RPMI7951 (cell line): ENCODE measurements around the gene ISL2. TPM values are rescaled to one million over a fixed set of nuclear protein-coding genes. Genes with fewer than 3 reads are reported as not detected.

Source experiments
- DNase-seq: peaks from one replicate; pipeline ENCODE4 v3.0.0-alpha.2; 2012; ENCODE audit warnings: low read depth
- total RNA-seq: library from RNA; depleted of rRNA; stranded (reverse); fragments of >200 nt; shearing (Covaris generic); gene quantifications from 2 replicates; pipeline ENCODE4 v1.2.3, GENCODE V29; 2014

ISL2 gene
- total RNA-seq, 1 experiment from 2014 or later = 1.8 TPM

GRCh38 chr15:76327191-76328105 is 9.1 kb upstream of the ISL2 start:
- DNase-seq = peak; percentile 97

GRCh38 chr15:76328106-76328696 is 8.4 kb upstream of the ISL2 start:
- no peak for DNase-seq

GRCh38 chr15:76328958-76329357 is 7.6 kb upstream of the ISL2 start:
- peak; percentile 60 for DNase-seq

GRCh38 chr15:76330080-76330680 is 6.4 kb upstream of the ISL2 start:
- peak; percentile 73 for DNase-seq

GRCh38 chr15:76332796-76333195 is 3.8 kb upstream of the ISL2 start:
- no peak for DNase-seq

- no peak for DNase-seq
These were observed 3.3 kb upstream of the ISL2 start for GRCh38 chr15:76333309-76333708.

GRCh38 chr15:76333720-76334437 is 2.7 kb upstream of the ISL2 start:
- no peak for DNase-seq

- DNase-seq = no peak
These were observed 1.9 kb upstream of the ISL2 start for GRCh38 chr15:76334438-76335306.

GRCh38 chr15:76335307-76336253 is 993 bp upstream of the ISL2 start:
- peak; percentile 40 for DNase-seq

GRCh38 chr15:76337059-76337695 is 604 bp downstream of the ISL2 start:
- peak; percentile 48 for DNase-seq

- DNase-seq = no peak
These were observed 1.3 kb downstream of the ISL2 start for GRCh38 chr15:76337696-76338485.

- no peak for DNase-seq
These were observed 2.1 kb downstream of the ISL2 start for GRCh38 chr15:76338486-76339304.

- peak; percentile 11 for DNase-seq
These were observed 3.0 kb downstream of the ISL2 start for GRCh38 chr15:76339305-76340197.

- DNase-seq = peak; percentile 30
These were observed 3.7 kb downstream of the ISL2 start for GRCh38 chr15:76340198-76340802.

GRCh38 chr15:76340803-76341365 is 4.3 kb downstream of the ISL2 start:
- no peak for DNase-seq
